Tibial artery (tissue), 4 donors: ENCODE data around the gene PLEKHS1.
"Not testable (repeated sequence)": the region's sequence is repeated elsewhere in the genome, so short reads cannot be mapped to it uniquely, and the experiment has no call there.

Experiments used
- DNase-seq, 2 donors: peaks; one replicate each; pipeline ENCODE4 v3.0.0-alpha.2; 2019
- H3K27ac ChIP-seq, 2 donors: fragments of 200-600 bp; sonication (generic) in 1 of 2; 1 replicate in 1 of 2; 2 replicates in 1 of 2; pipeline ENCODE4 v1.5.1; 2018 to 2019; ENCODE audit warnings: mild to moderate bottlenecking in 1 of 2
- H3K27me3 ChIP-seq, 2 donors: fragments of 200-600 bp; sonication (generic) in 1 of 2; one replicate each; pipeline versions ENCODE4 v1.5.1 to v1.6.0; 2016 to 2019
- H3K36me3 ChIP-seq, 3 donors: fragments of 200-600 bp; sonication (generic) in 2 of 3; one replicate each; pipeline ENCODE4 v1.5.1; 2016 to 2019; ENCODE audit warnings: mild to moderate bottlenecking in 2 of 3
- H3K4me1 ChIP-seq, 4 donors: fragments of 200-600 bp; sonication (generic) in 2 of 4; 1 replicate in 3 of 4; 2 replicates in 1 of 4; pipeline ENCODE4 v1.5.1; 2016 to 2019
- H3K4me3 ChIP-seq, 2 donors: fragments of 200-600 bp; sonication (generic) in 1 of 2; 1 replicate in 1 of 2; 2 replicates in 1 of 2; pipeline ENCODE4 v1.5.1; 2018 to 2019; ENCODE audit warnings: mild to moderate bottlenecking in 2 of 2
- H3K9me3 ChIP-seq, 3 donors: fragments of 200-600 bp; sonication (generic) in 1 of 3; one replicate each; pipeline ENCODE4 v1.5.1; 2016 to 2019
- intact Hi-C: fragments of 100-400 bp; cut with DNase I; formaldehyde crosslinking; loops from one replicate; pipeline ENCODE4 v1.15.0; 2023; ENCODE audit warnings: low total_unique reads
- TF ChIP-seq, protein P1 (sequence below), 2 experiments: fragments of 200-600 bp in 1 of 2; fragments of 450-650 bp in 1 of 2; IDR thresholded peaks; one replicate each; pipeline ENCODE4 v1.5.1; 2017 to 2019; ENCODE audit warnings: antibody characterized with exemption in 2 of 2, mild to moderate bottlenecking in 1 of 2, moderate library complexity in 1 of 2

PLEKHS1 gene

DNA sequence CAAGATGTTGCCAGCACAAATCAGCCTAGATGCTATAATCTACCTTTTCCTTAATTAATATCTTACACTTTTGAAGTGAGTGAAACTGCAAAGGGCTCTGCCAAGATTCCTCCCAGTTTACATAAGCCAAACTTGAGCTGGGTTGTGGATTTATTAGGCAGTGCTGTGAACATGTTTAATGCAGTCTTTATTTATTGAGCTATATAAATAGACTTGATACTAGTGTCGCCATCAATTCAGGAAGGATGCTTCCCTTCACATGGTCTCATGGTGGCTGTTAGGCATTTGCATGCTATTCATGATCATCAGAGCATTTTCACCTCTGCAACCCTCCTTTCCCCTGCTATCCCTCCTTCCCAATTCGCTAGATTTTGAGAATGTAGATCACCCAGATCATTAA lies 40.2 kb downstream of the PLEKHS1 start:
- H3K4me1 ChIP-seq: peaks cover 0 to 13% (median 6%) of the 10 kb centered on the region in 4 donors
- TF ChIP-seq, protein P1, sequence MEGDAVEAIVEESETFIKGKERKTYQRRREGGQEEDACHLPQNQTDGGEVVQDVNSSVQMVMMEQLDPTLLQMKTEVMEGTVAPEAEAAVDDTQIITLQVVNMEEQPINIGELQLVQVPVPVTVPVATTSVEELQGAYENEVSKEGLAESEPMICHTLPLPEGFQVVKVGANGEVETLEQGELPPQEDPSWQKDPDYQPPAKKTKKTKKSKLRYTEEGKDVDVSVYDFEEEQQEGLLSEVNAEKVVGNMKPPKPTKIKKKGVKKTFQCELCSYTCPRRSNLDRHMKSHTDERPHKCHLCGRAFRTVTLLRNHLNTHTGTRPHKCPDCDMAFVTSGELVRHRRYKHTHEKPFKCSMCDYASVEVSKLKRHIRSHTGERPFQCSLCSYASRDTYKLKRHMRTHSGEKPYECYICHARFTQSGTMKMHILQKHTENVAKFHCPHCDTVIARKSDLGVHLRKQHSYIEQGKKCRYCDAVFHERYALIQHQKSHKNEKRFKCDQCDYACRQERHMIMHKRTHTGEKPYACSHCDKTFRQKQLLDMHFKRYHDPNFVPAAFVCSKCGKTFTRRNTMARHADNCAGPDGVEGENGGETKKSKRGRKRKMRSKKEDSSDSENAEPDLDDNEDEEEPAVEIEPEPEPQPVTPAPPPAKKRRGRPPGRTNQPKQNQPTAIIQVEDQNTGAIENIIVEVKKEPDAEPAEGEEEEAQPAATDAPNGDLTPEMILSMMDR (IDR thresholded peaks at IDR 0.05): no peak
- peaks cover 0 to 9% of the 10 kb centered on the region in 2 donors for H3K27me3 ChIP-seq
- H3K9me3 ChIP-seq: no peaks in the 10 kb centered on the region
- no peak overlapping the region for H3K4me3 ChIP-seq
- intact Hi-C loops: no loop called here
- H3K27ac ChIP-seq: no peak overlapping the region
- H3K36me3 ChIP-seq: no peaks in the 10 kb centered on the region
- no peak for DNase-seq

DNA sequence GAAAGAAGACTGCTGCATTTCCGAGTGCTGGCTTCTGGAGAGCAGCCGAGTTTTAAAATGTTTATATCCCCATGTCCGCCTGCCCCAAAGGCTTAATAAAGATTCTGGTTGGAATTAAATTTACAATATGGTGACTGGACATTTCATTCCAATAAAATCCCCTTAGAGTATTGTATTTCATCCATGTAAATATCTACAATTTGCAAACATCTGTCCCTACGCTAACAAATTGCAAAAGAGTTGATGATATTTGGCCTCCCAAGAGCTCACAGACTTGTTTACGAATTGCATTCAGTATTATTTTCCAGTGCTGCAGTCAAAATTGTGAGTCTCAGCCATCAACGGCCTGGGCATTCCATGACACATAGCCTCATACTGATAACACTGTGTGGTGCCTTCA lies 50.1 kb downstream of the PLEKHS1 start:
- H3K4me3 ChIP-seq: no peak overlapping the region
- DNase-seq: no peak
- TF ChIP-seq, protein P1 (IDR thresholded peaks at IDR 0.05): no peak
- intact Hi-C loops: loop anchor here (10.0 kb wide), 1 partner anchor 97 kb away; no protein-coding TSS in a partner anchor
- no peaks in the 10 kb centered on the region for H3K36me3 ChIP-seq
- H3K4me1 ChIP-seq: no peaks in the 10 kb centered on the region
- no peaks in the 10 kb centered on the region for H3K9me3 ChIP-seq
- no peaks in the 10 kb centered on the region for H3K27me3 ChIP-seq
- H3K27ac ChIP-seq: no peak overlapping the region

DNA sequence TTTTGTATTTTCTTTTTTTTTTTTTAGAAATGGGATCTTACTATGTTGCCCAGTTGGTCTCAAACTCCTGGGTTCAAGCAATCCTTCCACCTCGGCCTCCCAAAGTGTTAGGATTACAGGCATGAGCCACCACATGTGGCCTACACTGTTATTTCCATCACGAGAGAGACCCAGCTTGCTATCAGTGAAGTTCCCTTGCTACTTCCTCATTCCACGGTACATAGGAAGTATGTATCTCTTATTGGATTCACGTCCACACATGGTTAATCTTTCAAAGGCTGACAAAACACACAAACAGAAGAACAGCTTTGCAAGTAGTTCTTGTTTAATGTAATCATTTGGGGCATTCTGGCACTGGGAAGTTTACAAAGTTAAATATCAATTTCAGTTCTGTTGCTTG lies 51.5 kb downstream of the PLEKHS1 start:
- H3K36me3 ChIP-seq: no peaks in the 10 kb centered on the region
- intact Hi-C loops: loop anchor here (10.0 kb wide), 1 partner anchor 98 kb away; no protein-coding TSS in a partner anchor
- no peaks in the 10 kb centered on the region for H3K27me3 ChIP-seq
- no peak overlapping the region for H3K27ac ChIP-seq
- H3K9me3 ChIP-seq: no peaks in the 10 kb centered on the region
- TF ChIP-seq, protein P1 (IDR thresholded peaks at IDR 0.05): no peak
- DNase-seq: no peak
- no peaks in the 10 kb centered on the region for H3K4me1 ChIP-seq
- H3K4me3 ChIP-seq: no peak overlapping the region

DNA sequence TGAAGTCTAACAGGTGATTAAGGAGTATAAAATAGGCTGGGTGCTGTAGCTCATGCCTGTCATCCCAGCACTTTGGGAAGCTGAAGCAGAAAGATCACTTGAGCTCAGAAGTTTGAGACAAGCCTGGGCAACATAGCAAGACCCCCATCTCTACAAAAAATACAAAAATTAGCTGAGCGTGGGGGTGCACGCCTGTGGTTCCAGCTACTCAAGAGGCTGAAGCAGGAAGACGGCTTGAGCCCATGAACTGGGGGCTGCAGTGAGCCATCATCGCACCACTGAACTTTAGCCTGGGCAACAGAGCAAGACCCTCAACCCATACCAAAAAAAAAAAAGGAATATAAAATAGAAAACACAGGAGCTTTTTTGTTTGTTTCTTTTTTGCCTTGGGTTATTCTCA lies 55.0 kb downstream of the PLEKHS1 start:
- Histone ChIP-seq H3K27ac (no peak overlapping the region), H3K27me3 (no peaks in the 10 kb centered on the region), H3K4me3 (no peak overlapping the region), H3K9me3 (no peaks in the 10 kb centered on the region), H3K4me1 (no peaks in the 10 kb centered on the region), H3K36me3 (no peaks in the 10 kb centered on the region)
- intact Hi-C loops: loop anchor here (10.0 kb wide), 1 partner anchor 102 kb away; no protein-coding TSS in a partner anchor
- TF ChIP-seq, protein P1 (IDR thresholded peaks at IDR 0.05): no peak
- no peak for DNase-seq

DNA sequence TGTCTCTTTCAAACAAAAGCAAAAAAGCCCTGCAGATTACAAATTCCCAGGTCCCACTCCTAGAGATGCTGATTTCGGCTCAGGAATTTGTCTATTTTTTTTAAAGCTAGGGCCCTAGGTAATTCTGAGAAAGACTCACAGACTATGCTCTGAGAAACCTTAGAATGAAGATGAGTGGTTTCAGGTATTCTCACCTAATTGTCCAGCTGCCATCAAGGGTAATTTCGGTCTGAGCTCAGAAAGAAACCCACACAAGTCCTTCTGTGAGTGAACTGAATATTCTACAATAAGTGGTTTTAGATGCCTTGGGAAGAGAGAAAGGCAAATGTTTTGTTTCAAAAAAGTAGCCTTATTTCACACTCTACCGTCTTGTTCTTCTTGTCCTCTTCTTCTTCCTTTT lies 56.7 kb downstream of the PLEKHS1 start:
- no peaks in the 10 kb centered on the region for H3K9me3 ChIP-seq
- intact Hi-C loops: loop anchor here (10.0 kb wide), 1 partner anchor 103 kb away; no protein-coding TSS in a partner anchor
- H3K4me1 ChIP-seq: no peaks in the 10 kb centered on the region

DNA sequence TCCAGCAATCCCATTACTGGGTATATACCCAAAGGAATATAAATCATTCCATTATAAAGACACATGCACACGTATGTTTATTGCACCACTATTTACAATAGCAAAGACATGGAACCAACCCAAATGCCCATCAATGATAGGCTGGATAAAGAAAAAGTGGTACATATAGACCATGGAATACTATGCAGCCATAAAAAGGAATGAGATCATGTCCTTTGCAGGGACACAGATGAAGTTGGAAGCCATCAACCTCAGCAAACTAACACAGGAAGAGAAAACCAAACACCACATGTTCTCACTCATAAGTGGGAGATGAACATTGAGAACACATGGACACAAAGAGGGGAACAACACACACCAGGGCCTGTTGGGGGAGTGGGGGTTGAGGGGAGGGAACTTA lies 63.2 kb downstream of the PLEKHS1 start:
- H3K9me3 ChIP-seq, H3K27ac ChIP-seq, H3K36me3 ChIP-seq, H3K27me3 ChIP-seq, H3K4me3 ChIP-seq, DNase-seq, H3K4me1 ChIP-seq, intact Hi-C loops: not testable (repeated sequence)

More for the DNA sequence above, 56.7 kb downstream of the PLEKHS1 start:
- DNase-seq: no peak
- Histone ChIP-seq H3K27me3 (no peaks in the 10 kb centered on the region), H3K36me3 (no peaks in the 10 kb centered on the region), H3K27ac (no peak overlapping the region), H3K4me3 (no peak overlapping the region)
- TF ChIP-seq, protein P1 (IDR thresholded peaks at IDR 0.05): no peak
